Measurements from ENCODE around the gene SIRT5. TPM values are rescaled to one million over a fixed set of nuclear protein-coding genes. Genes with fewer than 3 reads are reported as not detected.

Gene SIRT5
- total RNA-seq, 1 donor from 2014 or later, result 9.1 TPM

GRCh38 chr6:13548500-13549210, 25.7 kb upstream of the SIRT5 start:
- H3K36me3 Mint-ChIP-seq (ENCODE audit: unreplicated experiment), result no peaks in the 10 kb centered on the region
- TF ChIP-seq CTCF (IDR thresholded peaks at IDR 0.05), result no peak
- H3K4me3 Mint-ChIP-seq (ENCODE audit: unreplicated experiment), result no peak overlapping the region

GRCh38 chr6:13550656-13551055, 23.7 kb upstream of the SIRT5 start:
- Mint-ChIP-seq H3K9me3 (ENCODE audit: unreplicated experiment) (no peaks in the 10 kb centered on the region), H3K36me3 (ENCODE audit: unreplicated experiment) (no peaks in the 10 kb centered on the region), H3K27ac (ENCODE audit: unreplicated experiment) (no peak overlapping the region), H3K4me3 (ENCODE audit: unreplicated experiment) (no peak overlapping the region), H3K27me3 (ENCODE audit: unreplicated experiment) (peaks cover 5% of the 10 kb centered on the region), H3K4me1 (ENCODE audit: unreplicated experiment) (peaks cover 5% of the 10 kb centered on the region)
- no peak for TF ChIP-seq CTCF (IDR thresholded peaks at IDR 0.05)
- DNase-seq (ENCODE audit: extremely low spot score, unreplicated experiment), result no peak

More at GRCh38 chr6:13548500-13549210, 25.7 kb upstream of the SIRT5 start:
- no peaks in the 10 kb centered on the region for H3K9me3 Mint-ChIP-seq (ENCODE audit: unreplicated experiment)
- DNase-seq (ENCODE audit: extremely low spot score, unreplicated experiment), result no peak
- H3K27ac Mint-ChIP-seq (ENCODE audit: unreplicated experiment), result no peak overlapping the region
- H3K4me1 Mint-ChIP-seq (ENCODE audit: unreplicated experiment), result no peaks in the 10 kb centered on the region
- H3K27me3 Mint-ChIP-seq (ENCODE audit: unreplicated experiment), result peaks cover 5% of the 10 kb centered on the region

GRCh38 chr6:13553646-13554045, 20.8 kb upstream of the SIRT5 start:
- TF ChIP-seq CTCF (IDR thresholded peaks at IDR 0.05), result no peak
- no peak overlapping the region for H3K27ac Mint-ChIP-seq (ENCODE audit: unreplicated experiment)
- no peaks in the 10 kb centered on the region for H3K9me3 Mint-ChIP-seq (ENCODE audit: unreplicated experiment)
- H3K4me1 Mint-ChIP-seq (ENCODE audit: unreplicated experiment), result peaks cover 5% of the 10 kb centered on the region
- no peak for DNase-seq (ENCODE audit: extremely low spot score, unreplicated experiment)
- H3K4me3 Mint-ChIP-seq (ENCODE audit: unreplicated experiment), result no peak overlapping the region
- H3K36me3 Mint-ChIP-seq (ENCODE audit: unreplicated experiment), result no peaks in the 10 kb centered on the region
- peaks cover 3% of the 10 kb centered on the region for H3K27me3 Mint-ChIP-seq (ENCODE audit: unreplicated experiment)

- Mint-ChIP-seq H3K4me3 (ENCODE audit: unreplicated experiment) (no peak overlapping the region), H3K4me1 (ENCODE audit: unreplicated experiment) (peaks cover 5% of the 10 kb centered on the region), H3K27me3 (ENCODE audit: unreplicated experiment) (peaks cover 2% of the 10 kb centered on the region), H3K36me3 (ENCODE audit: unreplicated experiment) (no peaks in the 10 kb centered on the region), H3K27ac (ENCODE audit: unreplicated experiment) (no peak overlapping the region), H3K9me3 (ENCODE audit: unreplicated experiment) (no peaks in the 10 kb centered on the region)
- no peak for DNase-seq (ENCODE audit: extremely low spot score, unreplicated experiment)
- TF ChIP-seq CTCF (IDR thresholded peaks at IDR 0.05), result no peak
Observed at GRCh38 chr6:13554929-13555333, 19.5 kb upstream of the SIRT5 start.

GRCh38 chr6:13557841-13558240, 16.6 kb upstream of the SIRT5 start:
- Mint-ChIP-seq H3K4me3 (ENCODE audit: unreplicated experiment) (no peak overlapping the region), H3K27ac (ENCODE audit: unreplicated experiment) (no peak overlapping the region), H3K9me3 (ENCODE audit: unreplicated experiment) (no peaks in the 10 kb centered on the region), H3K27me3 (ENCODE audit: unreplicated experiment) (peaks cover 4% of the 10 kb centered on the region), H3K4me1 (ENCODE audit: unreplicated experiment) (peaks cover 5% of the 10 kb centered on the region), H3K36me3 (ENCODE audit: unreplicated experiment) (no peaks in the 10 kb centered on the region)
- no peak for TF ChIP-seq CTCF (IDR thresholded peaks at IDR 0.05)
- no peak for DNase-seq (ENCODE audit: extremely low spot score, unreplicated experiment)
